ENCODE results near the gene TBX21.
A peak's percentile ranks its signal among the peaks of the same experiment; 100 is the strongest.

TBX21 gene

GRCh38 chr17:47708312-47708863, 24.6 kb upstream of the TBX21 start:
- H3K9me3 ChIP-seq (ENCODE audit: control insufficient read depth in 1 of 2, low read length in 2 of 2) = no peaks in the 10 kb centered on the region
- H3K27me3 ChIP-seq (ENCODE audit: low read depth, low read length) = peaks cover 1% of the 10 kb centered on the region
- peak overlapping the region; percentile 11 to 37 for H3K4me3 ChIP-seq (ENCODE audit: low read depth in 1 of 2, low read length in 2 of 2)
- peaks cover 0 to 13% of the 10 kb centered on the region in 2 donors for H3K4me1 ChIP-seq (ENCODE audit: control insufficient read depth in 1 of 2, insufficient read depth in 2 of 2, low read length in 2 of 2)
- H3K27ac ChIP-seq (ENCODE audit: low read length) = no peak overlapping the region
- H3K36me3 ChIP-seq (ENCODE audit: control insufficient read depth in 1 of 2, insufficient read depth in 2 of 2, low read length in 2 of 2) = peaks cover 0 to 5% of the 10 kb centered on the region in 2 donors

DNA sequence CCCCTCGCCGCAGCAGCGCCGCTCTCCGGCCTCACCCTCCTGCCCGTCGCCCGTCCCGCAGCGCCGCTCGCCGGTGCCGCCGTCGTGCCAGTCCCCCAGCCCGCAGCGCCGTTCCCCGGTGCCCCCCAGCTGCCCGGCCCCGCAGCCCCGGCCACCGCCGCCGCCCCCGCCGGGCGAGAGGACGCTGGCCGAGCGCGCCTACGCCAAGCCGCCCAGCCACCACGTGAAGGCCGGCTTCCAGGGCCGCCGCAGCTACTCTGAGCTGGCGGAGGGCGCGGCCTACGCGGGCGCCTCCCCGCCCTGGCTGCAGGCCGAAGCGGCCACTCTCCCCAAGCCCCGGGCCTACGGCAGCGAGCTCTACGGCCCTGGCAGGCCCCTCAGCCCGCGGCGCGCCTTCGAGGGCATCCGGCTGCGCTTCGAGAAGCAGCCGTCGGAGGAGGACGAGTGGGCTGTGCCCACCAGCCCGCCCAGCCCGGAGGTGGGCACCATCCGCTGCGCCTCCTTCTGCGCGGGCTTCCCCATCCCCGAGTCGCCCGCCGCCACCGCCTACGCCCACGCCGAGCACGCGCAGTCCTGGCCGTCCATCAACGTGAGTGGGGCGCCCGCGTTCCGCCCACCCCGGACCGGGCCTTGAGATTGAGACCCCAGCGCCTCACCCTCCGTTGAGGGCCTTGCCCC, 24.0 kb upstream of the TBX21 start:
- Histone ChIP-seq H3K9me3 (ENCODE audit: control insufficient read depth in 1 of 2, low read length in 2 of 2) (no peaks in the 10 kb centered on the region), H3K4me1 (ENCODE audit: control insufficient read depth in 1 of 2, insufficient read depth in 2 of 2, low read length in 2 of 2) (peaks cover 0 to 13% of the 10 kb centered on the region in 2 donors), H3K27me3 (ENCODE audit: low read depth, low read length) (peaks cover 7% of the 10 kb centered on the region), H3K36me3 (ENCODE audit: control insufficient read depth in 1 of 2, insufficient read depth in 2 of 2, low read length in 2 of 2) (peaks cover 0 to 5% of the 10 kb centered on the region in 2 donors), H3K27ac (ENCODE audit: low read length) (no peak overlapping the region), H3K4me3 (ENCODE audit: low read depth in 1 of 2, low read length in 2 of 2) (no peak overlapping the region)

- peaks cover 8% of the 10 kb centered on the region for H3K27me3 ChIP-seq (ENCODE audit: low read depth, low read length)
- no peak overlapping the region for H3K4me3 ChIP-seq (ENCODE audit: low read depth in 1 of 2, low read length in 2 of 2)
- peaks cover 0 to 13% of the 10 kb centered on the region in 2 donors for H3K4me1 ChIP-seq (ENCODE audit: control insufficient read depth in 1 of 2, insufficient read depth in 2 of 2, low read length in 2 of 2)
- no peak overlapping the region for H3K27ac ChIP-seq (ENCODE audit: low read length)
- no peaks in the 10 kb centered on the region for H3K9me3 ChIP-seq (ENCODE audit: control insufficient read depth in 1 of 2, low read length in 2 of 2)
- peaks cover 0 to 4% of the 10 kb centered on the region in 2 donors for H3K36me3 ChIP-seq (ENCODE audit: control insufficient read depth in 1 of 2, insufficient read depth in 2 of 2, low read length in 2 of 2)
These were observed 23.4 kb upstream of the TBX21 start for GRCh38 chr17:47709594-47709993.

DNA sequence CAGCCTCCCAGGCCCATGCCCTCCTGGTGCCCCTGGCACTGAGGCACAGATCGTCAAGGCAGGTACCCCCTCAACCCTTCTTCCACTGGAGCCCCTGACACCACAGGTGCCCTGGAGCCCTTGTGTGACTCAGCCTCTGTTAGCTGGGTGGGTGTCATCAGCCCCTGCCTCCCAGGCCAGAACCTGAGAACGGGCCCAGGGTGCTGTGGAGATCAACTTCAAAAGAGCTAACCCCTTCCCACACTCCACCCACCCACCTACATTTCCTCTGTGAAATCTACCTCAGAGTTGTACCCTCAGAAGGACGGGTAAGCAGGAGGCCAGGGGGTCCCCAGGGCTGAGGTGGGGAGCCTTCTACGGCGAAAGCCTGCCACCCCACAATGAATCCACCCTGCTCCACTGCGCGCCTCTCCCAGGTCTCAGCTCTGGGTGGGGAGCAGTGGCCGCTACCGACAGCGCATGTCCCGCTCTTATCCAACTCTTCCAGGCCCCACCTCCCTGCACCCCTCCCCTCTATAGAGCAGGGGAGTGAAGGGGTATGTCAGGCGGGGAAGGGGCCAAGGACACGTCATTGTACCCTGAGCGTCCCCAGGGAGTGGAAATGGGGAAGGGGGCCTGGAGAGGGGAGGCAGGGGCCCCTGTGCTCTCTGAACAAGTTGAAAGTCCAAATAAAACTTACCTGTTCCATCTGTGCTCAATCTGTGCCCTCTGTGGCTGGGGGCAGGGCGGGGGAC, 21.5 kb upstream of the TBX21 start:
- no peaks in the 10 kb centered on the region for H3K9me3 ChIP-seq (ENCODE audit: control insufficient read depth in 1 of 2, low read length in 2 of 2)
- H3K4me3 ChIP-seq (ENCODE audit: low read depth in 1 of 2, low read length in 2 of 2) = no peak overlapping the region
- H3K27me3 ChIP-seq (ENCODE audit: low read depth, low read length) = peaks cover 8% of the 10 kb centered on the region
- peaks cover 0 to 7% of the 10 kb centered on the region in 2 donors for H3K4me1 ChIP-seq (ENCODE audit: control insufficient read depth in 1 of 2, insufficient read depth in 2 of 2, low read length in 2 of 2)
- H3K27ac ChIP-seq (ENCODE audit: low read length) = no peak overlapping the region
- no peaks in the 10 kb centered on the region for H3K36me3 ChIP-seq (ENCODE audit: control insufficient read depth in 1 of 2, insufficient read depth in 2 of 2, low read length in 2 of 2)

GRCh38 chr17:47712330-47713023, 20.6 kb upstream of the TBX21 start:
- Histone ChIP-seq H3K4me1 (ENCODE audit: control insufficient read depth in 1 of 2, insufficient read depth in 2 of 2, low read length in 2 of 2) (no peaks in the 10 kb centered on the region), H3K9me3 (ENCODE audit: control insufficient read depth in 1 of 2, low read length in 2 of 2) (no peaks in the 10 kb centered on the region), H3K36me3 (ENCODE audit: control insufficient read depth in 1 of 2, insufficient read depth in 2 of 2, low read length in 2 of 2) (no peaks in the 10 kb centered on the region), H3K4me3 (ENCODE audit: low read depth in 1 of 2, low read length in 2 of 2) (no peak overlapping the region), H3K27me3 (ENCODE audit: low read depth, low read length) (peaks cover 9% of the 10 kb centered on the region), H3K27ac (ENCODE audit: low read length) (no peak overlapping the region)

- no peak overlapping the region for H3K4me3 ChIP-seq (ENCODE audit: low read depth in 1 of 2, low read length in 2 of 2)
- H3K27ac ChIP-seq (ENCODE audit: low read length) = no peak overlapping the region
- H3K4me1 ChIP-seq (ENCODE audit: control insufficient read depth in 1 of 2, insufficient read depth in 2 of 2, low read length in 2 of 2) = no peaks in the 10 kb centered on the region
- no peaks in the 10 kb centered on the region for H3K36me3 ChIP-seq (ENCODE audit: control insufficient read depth in 1 of 2, insufficient read depth in 2 of 2, low read length in 2 of 2)
- no peaks in the 10 kb centered on the region for H3K9me3 ChIP-seq (ENCODE audit: control insufficient read depth in 1 of 2, low read length in 2 of 2)
- H3K27me3 ChIP-seq (ENCODE audit: low read depth, low read length) = peaks cover 20% of the 10 kb centered on the region
These were observed 18.9 kb upstream of the TBX21 start for GRCh38 chr17:47713980-47714700.

DNA sequence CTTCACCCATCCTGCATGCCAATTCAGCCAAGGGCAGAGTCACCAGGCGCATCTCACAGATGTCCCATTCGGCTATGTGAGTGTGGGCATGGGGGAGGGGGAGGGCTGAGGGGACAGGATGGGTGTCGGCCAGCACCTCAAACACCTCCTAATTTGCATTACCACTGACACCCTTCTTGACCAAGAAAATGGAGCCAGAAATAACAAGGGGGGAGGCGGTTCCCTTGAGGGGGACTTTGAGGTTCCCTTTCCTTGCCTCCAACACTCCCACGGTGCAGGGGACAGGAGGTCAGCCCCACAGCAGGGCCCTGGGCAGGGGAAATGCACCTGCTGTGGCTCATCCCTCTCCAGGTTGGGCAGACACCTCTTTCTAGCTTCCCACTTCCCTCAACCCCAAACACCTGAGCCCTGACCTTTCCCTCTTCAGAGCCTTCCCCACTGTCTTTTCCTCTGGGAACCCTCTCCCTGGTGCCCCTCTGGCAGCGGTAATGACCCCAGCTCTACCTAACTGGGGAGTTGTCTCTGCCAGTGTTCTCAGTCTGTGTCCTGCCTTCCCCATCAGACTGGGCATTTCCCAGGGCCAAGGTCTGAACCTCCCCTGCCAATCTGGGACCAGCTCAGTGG, 18.2 kb upstream of the TBX21 start:
- H3K4me1 ChIP-seq (ENCODE audit: control insufficient read depth in 1 of 2, insufficient read depth in 2 of 2, low read length in 2 of 2) = no peaks in the 10 kb centered on the region
- H3K27ac ChIP-seq (ENCODE audit: low read length) = no peak overlapping the region
- no peaks in the 10 kb centered on the region for H3K9me3 ChIP-seq (ENCODE audit: control insufficient read depth in 1 of 2, low read length in 2 of 2)
- no peaks in the 10 kb centered on the region for H3K36me3 ChIP-seq (ENCODE audit: control insufficient read depth in 1 of 2, insufficient read depth in 2 of 2, low read length in 2 of 2)
- no peak overlapping the region for H3K4me3 ChIP-seq (ENCODE audit: low read depth in 1 of 2, low read length in 2 of 2)
- peaks cover 25% of the 10 kb centered on the region for H3K27me3 ChIP-seq (ENCODE audit: low read depth, low read length)

- Histone ChIP-seq H3K4me1 (ENCODE audit: control insufficient read depth in 1 of 2, insufficient read depth in 2 of 2, low read length in 2 of 2) (peaks cover 0 to under 1% of the 10 kb centered on the region in 2 donors), H3K4me3 (ENCODE audit: low read depth in 1 of 2, low read length in 2 of 2) (no peak overlapping the region), H3K27ac (ENCODE audit: low read length) (no peak overlapping the region), H3K9me3 (ENCODE audit: control insufficient read depth in 1 of 2, low read length in 2 of 2) (no peaks in the 10 kb centered on the region), H3K36me3 (ENCODE audit: control insufficient read depth in 1 of 2, insufficient read depth in 2 of 2, low read length in 2 of 2) (no peaks in the 10 kb centered on the region), H3K27me3 (ENCODE audit: low read depth, low read length) (peaks cover 33% of the 10 kb centered on the region)
These were observed 17.2 kb upstream of the TBX21 start for GRCh38 chr17:47715669-47716325.

- Histone ChIP-seq H3K36me3 (ENCODE audit: control insufficient read depth in 1 of 2, insufficient read depth in 2 of 2, low read length in 2 of 2) (no peaks in the 10 kb centered on the region), H3K27me3 (ENCODE audit: low read depth, low read length) (peaks cover 38% of the 10 kb centered on the region), H3K27ac (ENCODE audit: low read length) (no peak overlapping the region), H3K9me3 (ENCODE audit: control insufficient read depth in 1 of 2, low read length in 2 of 2) (no peaks in the 10 kb centered on the region), H3K4me1 (ENCODE audit: control insufficient read depth in 1 of 2, insufficient read depth in 2 of 2, low read length in 2 of 2) (peaks cover 0 to 6% of the 10 kb centered on the region in 2 donors), H3K4me3 (ENCODE audit: low read depth in 1 of 2, low read length in 2 of 2) (no peak overlapping the region)
These were observed 16.7 kb upstream of the TBX21 start for GRCh38 chr17:47716375-47716774.

GRCh38 chr17:47717261-47717697, 15.8 kb upstream of the TBX21 start:
- Histone ChIP-seq H3K27me3 (ENCODE audit: low read depth, low read length) (peaks cover 46% of the 10 kb centered on the region), H3K27ac (ENCODE audit: low read length) (no peak overlapping the region), H3K4me3 (ENCODE audit: low read depth in 1 of 2, low read length in 2 of 2) (no peak overlapping the region), H3K4me1 (ENCODE audit: control insufficient read depth in 1 of 2, insufficient read depth in 2 of 2, low read length in 2 of 2) (peaks cover 0 to 11% of the 10 kb centered on the region in 2 donors), H3K9me3 (ENCODE audit: control insufficient read depth in 1 of 2, low read length in 2 of 2) (no peaks in the 10 kb centered on the region), H3K36me3 (ENCODE audit: control insufficient read depth in 1 of 2, insufficient read depth in 2 of 2, low read length in 2 of 2) (no peaks in the 10 kb centered on the region)
